Stimulated activated CD8-positive, alpha-beta memory T cell treated with anti-CD3 and anti-CD28 coated beads, Interleukin-15, amount 100 ng/mL, for 24 hours (primary cell): ENCODE data around the gene RPS6KA4.
"Not testable (repeated sequence)": the region's sequence is repeated elsewhere in the genome, so short reads cannot be mapped to it uniquely, and the experiment has no call there.

Source experiments
- DNase-seq: peaks from one replicate; pipeline ENCODE4 v3.0.0-alpha.2; 2020; ENCODE audit warnings: low read depth

The RPS6KA4 gene

GRCh38 chr11:64358907-64359711 is at the start of gene RPS6KA4:
RPS6KA4 (plus strand) TSS chr11:64359162; CDS start chr11:64359236, 74 bp downstream.
- DNase-seq, result no peak

DNA sequence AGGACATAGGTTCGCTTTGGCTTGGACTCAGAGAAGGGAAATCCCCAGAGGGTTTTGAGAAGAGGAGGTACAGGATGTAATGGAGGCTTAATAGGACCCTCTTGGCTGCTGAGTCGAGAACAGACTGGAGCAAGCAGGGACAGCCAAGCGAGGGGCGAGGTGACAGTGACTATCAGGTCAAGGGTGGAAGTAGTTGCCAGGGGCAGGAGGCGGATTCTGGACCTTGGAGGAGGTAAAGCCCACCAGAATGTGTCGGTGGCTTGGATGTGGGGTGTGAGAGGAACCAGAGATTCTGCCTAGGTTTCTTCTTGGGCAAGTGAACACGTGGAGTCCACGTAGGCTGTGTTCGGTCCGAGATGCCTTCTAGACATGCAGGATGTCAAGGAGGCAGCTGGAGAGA is 46.0 kb upstream of the RPS6KA4 start:
- DNase-seq, result no peak

- no peak for DNase-seq
Observed at GRCh38 chr11:64313491-64314145, 45.3 kb upstream of the RPS6KA4 start.

DNA sequence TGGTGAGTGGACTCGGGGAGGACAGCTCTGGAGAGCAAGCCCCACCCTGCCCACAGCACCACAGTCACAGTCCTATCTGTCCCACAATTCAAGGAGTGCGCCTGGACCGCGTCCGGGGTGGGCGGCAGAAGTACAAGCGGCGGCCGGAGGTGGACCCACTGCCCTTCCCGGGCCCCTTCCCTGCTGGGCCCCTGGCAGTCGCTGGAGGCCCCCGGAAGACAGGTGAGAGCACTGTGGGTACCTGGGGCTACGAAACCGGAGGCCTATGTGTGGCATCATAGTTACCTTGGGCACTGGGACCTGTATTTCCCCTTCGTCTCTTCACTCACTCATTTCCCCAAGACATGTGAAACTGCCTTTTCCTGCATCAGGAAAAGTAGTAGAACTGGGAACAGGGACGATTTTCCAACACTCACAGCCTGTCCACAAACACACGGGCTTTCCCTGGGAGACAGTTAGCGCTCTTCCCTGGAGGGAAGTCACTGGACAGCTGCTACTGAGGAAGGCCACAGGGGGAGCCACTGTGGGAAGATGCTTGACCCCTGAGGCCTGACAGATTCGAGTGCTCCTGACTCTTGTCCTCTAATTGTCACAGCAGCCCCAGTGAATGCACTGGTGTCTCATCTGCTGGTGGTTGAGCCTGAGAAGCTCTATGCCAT is 44.7 kb upstream of the RPS6KA4 start:
- DNase-seq, result no peak

GRCh38 chr11:64314805-64315561 is 44.0 kb upstream of the RPS6KA4 start:
- DNase-seq, result no peak

GRCh38 chr11:64315667-64316526 is 43.1 kb upstream of the RPS6KA4 start:
- DNase-seq, result not testable (repeated sequence)

GRCh38 chr11:64316672-64317324 is 42.2 kb upstream of the RPS6KA4 start:
- no peak for DNase-seq

DNA sequence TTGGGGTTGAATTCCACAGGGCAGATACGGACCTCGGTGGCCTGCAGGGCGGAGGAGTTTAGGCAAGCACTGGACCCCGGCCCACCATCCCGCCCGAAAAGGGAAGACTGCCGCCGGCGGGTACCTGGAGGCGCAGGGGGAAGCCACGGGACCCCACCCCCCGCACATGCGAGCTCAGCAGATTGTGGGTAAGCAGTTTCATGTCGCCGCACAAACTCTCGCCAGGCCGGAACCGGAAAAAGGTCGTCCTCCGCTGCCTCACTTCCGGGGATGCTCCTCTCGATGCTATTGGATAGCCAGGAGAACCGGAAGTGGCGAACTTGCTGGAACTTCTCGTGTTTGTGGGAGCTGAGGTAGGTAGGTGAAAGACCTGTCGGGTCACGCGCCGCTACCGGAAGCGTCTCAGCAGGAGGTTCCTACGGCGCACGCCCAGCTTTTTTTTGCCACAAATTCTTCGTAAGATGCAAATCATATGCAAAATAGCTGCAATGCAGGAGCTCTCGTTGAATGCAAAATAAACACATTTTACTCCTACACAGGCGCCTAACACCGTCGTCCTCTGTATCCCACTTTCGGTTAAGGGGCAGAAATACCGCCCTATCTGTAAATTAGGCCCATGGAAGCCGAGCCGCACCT is 41.5 kb upstream of the RPS6KA4 start, which contains the start of gene TRMT112:
TSS of gene TRMT112 (minus strand) at position 235 of the 636 bp plus-strand sequence. CDS start at position 202, 33 bp downstream.
- DNase-seq, result peak; percentile 85

GRCh38 chr11:64317961-64318765 is 40.8 kb upstream of the RPS6KA4 start, which contains the start of gene PRDX5:
PRDX5 (plus strand) TSS chr11:64318121; CDS start chr11:64318216, 95 bp downstream.
- DNase-seq, result peak; percentile 83

GRCh38 chr11:64318766-64319761 is 39.9 kb upstream of the RPS6KA4 start:
- no peak for DNase-seq

DNA sequence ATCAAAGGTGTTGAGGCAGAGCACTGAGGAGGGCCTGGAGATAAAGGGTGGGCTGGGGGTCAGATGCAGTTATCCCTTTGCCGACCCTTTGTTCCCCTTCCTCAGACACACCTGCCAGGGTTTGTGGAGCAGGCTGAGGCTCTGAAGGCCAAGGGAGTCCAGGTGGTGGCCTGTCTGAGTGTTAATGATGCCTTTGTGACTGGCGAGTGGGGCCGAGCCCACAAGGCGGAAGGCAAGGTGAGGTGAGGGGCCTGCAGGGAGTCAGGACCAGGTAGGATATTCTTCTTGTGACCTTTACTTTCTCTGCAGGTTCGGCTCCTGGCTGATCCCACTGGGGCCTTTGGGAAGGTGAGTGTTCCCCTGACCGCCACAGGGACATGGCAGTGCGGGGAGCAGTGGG is 38.4 kb upstream of the RPS6KA4 start:
- DNase-seq, result no peak

- DNase-seq, result no peak
Observed at GRCh38 chr11:64321026-64321425, 37.9 kb upstream of the RPS6KA4 start.

DNA sequence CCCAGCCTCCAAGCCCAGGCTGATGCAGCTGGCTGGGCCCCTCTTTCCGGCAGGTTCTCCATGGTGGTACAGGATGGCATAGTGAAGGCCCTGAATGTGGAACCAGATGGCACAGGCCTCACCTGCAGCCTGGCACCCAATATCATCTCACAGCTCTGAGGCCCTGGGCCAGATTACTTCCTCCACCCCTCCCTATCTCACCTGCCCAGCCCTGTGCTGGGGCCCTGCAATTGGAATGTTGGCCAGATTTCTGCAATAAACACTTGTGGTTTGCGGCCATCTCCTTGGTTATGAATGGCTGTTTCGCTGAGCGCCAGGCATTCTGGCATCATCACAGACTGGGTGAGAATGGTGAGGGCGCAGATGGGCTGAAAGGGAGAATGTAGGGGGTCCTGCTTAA is 37.4 kb upstream of the RPS6KA4 start:
- no peak for DNase-seq

- DNase-seq, result no peak
Observed at GRCh38 chr11:64322925-64323260, 36.1 kb upstream of the RPS6KA4 start.

- no peak for DNase-seq
Observed at GRCh38 chr11:64323373-64323772, 35.6 kb upstream of the RPS6KA4 start.

DNA sequence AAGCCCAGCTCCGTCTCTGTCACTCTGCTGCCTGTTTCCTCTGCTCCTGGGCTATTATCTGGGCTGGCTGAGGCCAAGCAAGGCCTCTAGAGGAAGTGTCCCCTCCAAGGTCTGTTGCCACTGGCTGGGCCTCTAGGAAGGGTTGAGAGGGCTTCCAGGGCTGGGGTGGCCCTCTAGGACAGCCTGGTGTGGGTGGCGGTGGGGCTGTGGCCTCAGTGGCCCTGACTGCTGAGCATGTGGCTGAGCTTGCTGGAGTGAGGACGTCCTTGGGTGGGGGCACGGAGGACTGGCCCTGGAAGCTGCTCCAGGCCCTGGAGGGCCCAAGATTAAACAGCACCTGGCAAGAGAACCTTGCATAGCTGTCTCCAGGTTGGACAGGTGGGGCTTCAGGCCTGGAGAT is 35.0 kb upstream of the RPS6KA4 start:
- DNase-seq, result not testable (repeated sequence)

DNA sequence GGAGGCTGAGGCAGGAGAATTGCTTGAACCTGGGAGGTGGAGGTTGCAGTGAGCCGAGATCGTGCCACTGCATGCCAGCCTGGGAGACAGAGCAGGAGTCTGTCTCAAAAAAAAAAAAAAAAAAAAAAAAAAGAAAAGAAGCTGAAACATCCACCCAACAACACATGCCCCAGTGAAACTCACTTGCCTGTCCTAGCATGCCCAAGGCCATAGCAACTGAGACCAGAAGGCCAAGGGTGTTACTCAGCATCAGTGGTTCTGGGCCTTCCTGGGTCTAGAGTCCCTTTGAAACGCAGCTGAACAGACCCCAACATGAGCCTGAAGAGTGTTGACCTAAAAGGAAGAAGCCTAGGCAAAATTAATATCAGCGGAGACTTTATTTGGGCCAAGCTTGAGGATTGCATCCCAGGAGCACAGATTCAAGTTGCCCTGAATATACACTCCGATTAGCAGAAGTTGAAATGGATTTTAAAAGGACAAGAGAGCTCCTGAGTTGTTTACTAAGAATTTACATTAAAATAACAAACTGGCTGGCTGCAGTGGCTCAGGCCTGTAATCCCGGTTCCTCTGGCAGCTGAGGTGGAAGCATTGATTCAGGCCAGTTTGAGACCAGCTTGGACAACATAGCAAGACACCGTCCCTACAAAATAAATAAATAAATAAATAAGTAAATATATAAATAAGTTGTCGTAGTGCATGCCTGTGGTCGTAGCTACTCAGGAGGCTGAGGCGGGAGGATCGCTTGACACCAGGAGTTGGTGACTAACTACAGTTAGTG is 34.1 kb upstream of the RPS6KA4 start:
- no peak for DNase-seq
